Esophagus (tissue), 2 donors: ENCODE data around the gene CD28. TPM values are rescaled to one million over a fixed set of nuclear protein-coding genes. Genes with fewer than 3 reads are reported as not detected.

Experiments used
- H3K27ac ChIP-seq, 2 donors: one replicate each; pipeline ENCODE4 v1.5.1; 2013; ENCODE audit warnings: low read depth in 2 of 2, mild to moderate bottlenecking in 2 of 2, inconsistent platforms in 1 of 2, low read length in 1 of 2, moderate library complexity in 1 of 2
- H3K27me3 ChIP-seq, 2 donors: one replicate each; pipeline ENCODE4 v1.6.1; 2013; ENCODE audit warnings: low read length in 2 of 2, control low read depth in 1 of 2, mild to moderate bottlenecking in 1 of 2; ENCODE audit not compliant: insufficient read depth in 2 of 2, control insufficient read depth in 1 of 2
- H3K36me3 ChIP-seq, 2 donors: one replicate each; pipeline ENCODE4 v1.6.1; 2013; ENCODE audit warnings: low read length in 1 of 2; ENCODE audit not compliant: control insufficient read depth in 2 of 2, insufficient read depth in 2 of 2
- H3K4me1 ChIP-seq, 2 donors: one replicate each; pipeline ENCODE4 v1.6.1; 2013; ENCODE audit warnings: low read length in 1 of 2; ENCODE audit not compliant: control insufficient read depth in 2 of 2, insufficient read depth in 2 of 2
- H3K4me3 ChIP-seq, 2 donors: one replicate each; pipeline ENCODE4 v1.5.1; 2013; ENCODE audit warnings: low read length in 2 of 2, mild to moderate bottlenecking in 2 of 2, low read depth in 1 of 2, moderate library complexity in 1 of 2
- H3K9me3 ChIP-seq, 2 donors: one replicate each; pipeline ENCODE4 v1.6.1; 2013; ENCODE audit warnings: mild to moderate bottlenecking in 2 of 2, low read depth in 1 of 2, low read length in 1 of 2, moderate library complexity in 1 of 2; ENCODE audit not compliant: control insufficient read depth in 2 of 2, insufficient read depth in 1 of 2
- WGBS, 2 donors: extraction: QIAGEN DNeasy Blood & Tissue Kit; methylation state at CpG; one replicate each; pipeline ENCODE4 v1.1.7; 2013; 5-methylcytosine and 5-hydroxymethylcytosine counted together
- polyA plus RNA-seq, 2 donors: library from polyadenylated mRNA; stranded (reverse); fragments of 200-250 nt; gene quantifications; one replicate each; pipeline ENCODE4 v1.2.3, GENCODE V29; 2013
- donor health status: healthy with polysubstance abuse.
- donor health status: Bipolar disorder and iron deficiency.

CD28 gene
- polyA plus RNA-seq, 2 donors, result 0.09 to 0.10 TPM

DNA sequence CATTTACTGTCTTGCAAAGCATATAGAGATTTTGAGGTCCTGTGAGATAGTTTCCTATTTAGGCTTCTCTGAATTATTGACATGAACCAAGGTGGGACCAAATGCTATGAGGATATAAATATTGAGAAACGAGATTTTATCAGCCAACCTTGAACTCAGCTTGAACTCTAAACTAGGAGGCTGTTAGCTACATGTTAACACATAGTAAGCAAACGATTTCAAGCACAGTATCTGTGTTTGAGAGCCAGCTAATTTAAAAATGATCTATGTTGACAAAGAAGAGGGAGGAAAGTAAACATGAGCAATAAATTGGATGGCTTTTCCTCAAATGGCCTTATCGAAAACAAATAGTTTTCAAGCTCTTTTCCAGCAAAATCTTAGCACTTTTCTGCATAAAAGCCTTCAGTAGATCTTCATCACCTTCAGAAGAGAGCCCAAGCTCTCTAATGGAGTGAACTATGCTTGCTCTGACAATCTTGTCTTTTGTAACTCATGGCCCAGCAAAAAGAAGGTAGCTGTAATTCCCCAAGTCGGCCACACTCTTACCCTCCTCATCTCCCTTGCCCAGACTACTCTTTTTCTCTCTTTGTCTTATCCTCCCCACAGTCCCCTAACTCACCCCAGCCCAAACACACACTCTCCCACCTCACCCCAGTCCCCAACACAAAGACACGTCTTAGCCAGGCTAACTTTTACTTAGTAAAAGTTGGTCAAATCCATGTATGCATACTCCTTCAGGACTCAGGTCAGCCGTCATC is 14.7 kb downstream of the CD28 start:
- H3K36me3 ChIP-seq, result no peaks in the 10 kb centered on the region
- no peak overlapping the region for H3K4me3 ChIP-seq
- H3K9me3 ChIP-seq, result no peaks in the 10 kb centered on the region
- no peaks in the 10 kb centered on the region for H3K4me1 ChIP-seq
- 59 to 68% methylated on average over 6 of the region's 6 CpGs for WGBS, 2 donors
- no peaks in the 10 kb centered on the region for H3K27me3 ChIP-seq
- no peak overlapping the region for H3K27ac ChIP-seq

- no peaks in the 10 kb centered on the region for H3K9me3 ChIP-seq
- H3K27ac ChIP-seq, result no peak overlapping the region
- no peaks in the 10 kb centered on the region for H3K4me1 ChIP-seq
- 96 to 97% methylated on average over 3 of the region's 3 CpGs for WGBS, 2 donors
- no peak overlapping the region for H3K4me3 ChIP-seq
- H3K36me3 ChIP-seq, result no peaks in the 10 kb centered on the region
- H3K27me3 ChIP-seq, result no peaks in the 10 kb centered on the region
Observed at GRCh38 chr2:203721781-203722300, 15.4 kb downstream of the CD28 start.

GRCh38 chr2:203722411-203722810 is 16.0 kb downstream of the CD28 start:
- Histone ChIP-seq H3K4me3 (no peak overlapping the region), H3K4me1 (no peaks in the 10 kb centered on the region), H3K36me3 (no peaks in the 10 kb centered on the region), H3K9me3 (no peaks in the 10 kb centered on the region), H3K27ac (no peak overlapping the region), H3K27me3 (no peaks in the 10 kb centered on the region)
- WGBS, 2 donors, result 76 to 78% methylated on average over 2 of the region's 2 CpGs

DNA sequence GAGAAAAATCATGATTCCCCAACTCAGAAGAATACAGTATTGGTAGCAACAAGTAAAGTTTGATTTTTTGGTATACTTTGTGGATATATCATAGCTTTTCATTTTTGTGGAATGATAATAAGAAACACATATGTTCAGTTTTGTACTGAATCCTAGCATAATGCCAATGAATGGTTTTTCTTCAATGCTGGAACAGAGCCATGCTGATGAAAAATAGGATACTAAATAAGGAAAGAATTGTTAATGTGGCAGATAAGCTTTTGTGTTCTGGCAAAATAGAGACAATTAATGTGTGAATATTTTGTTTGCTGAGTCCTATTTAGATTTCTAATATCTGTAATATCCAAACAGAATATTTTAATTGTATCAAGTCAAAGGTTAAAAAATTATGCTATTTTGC is 21.9 kb downstream of the CD28 start:
- Histone ChIP-seq H3K4me1 (no peaks in the 10 kb centered on the region), H3K36me3 (no peaks in the 10 kb centered on the region), H3K4me3 (no peak overlapping the region), H3K27ac (no peak overlapping the region), H3K9me3 (no peaks in the 10 kb centered on the region), H3K27me3 (no peaks in the 10 kb centered on the region)

GRCh38 chr2:203730076-203730729 is 23.8 kb downstream of the CD28 start:
- Histone ChIP-seq H3K27me3 (no peaks in the 10 kb centered on the region), H3K4me3 (no peak overlapping the region), H3K36me3 (no peaks in the 10 kb centered on the region), H3K9me3 (no peaks in the 10 kb centered on the region), H3K27ac (no peak overlapping the region), H3K4me1 (no peaks in the 10 kb centered on the region)
- WGBS, 2 donors, result 85 to 86% methylated on average over 4 of the region's 4 CpGs

GRCh38 chr2:203730883-203731282 is 24.4 kb downstream of the CD28 start:
- Histone ChIP-seq H3K27ac (no peak overlapping the region), H3K36me3 (no peaks in the 10 kb centered on the region), H3K4me1 (no peaks in the 10 kb centered on the region), H3K4me3 (no peak overlapping the region), H3K27me3 (no peaks in the 10 kb centered on the region), H3K9me3 (no peaks in the 10 kb centered on the region)
- WGBS, 2 donors, result 75 to 77% methylated on average over 2 of the region's 2 CpGs

DNA sequence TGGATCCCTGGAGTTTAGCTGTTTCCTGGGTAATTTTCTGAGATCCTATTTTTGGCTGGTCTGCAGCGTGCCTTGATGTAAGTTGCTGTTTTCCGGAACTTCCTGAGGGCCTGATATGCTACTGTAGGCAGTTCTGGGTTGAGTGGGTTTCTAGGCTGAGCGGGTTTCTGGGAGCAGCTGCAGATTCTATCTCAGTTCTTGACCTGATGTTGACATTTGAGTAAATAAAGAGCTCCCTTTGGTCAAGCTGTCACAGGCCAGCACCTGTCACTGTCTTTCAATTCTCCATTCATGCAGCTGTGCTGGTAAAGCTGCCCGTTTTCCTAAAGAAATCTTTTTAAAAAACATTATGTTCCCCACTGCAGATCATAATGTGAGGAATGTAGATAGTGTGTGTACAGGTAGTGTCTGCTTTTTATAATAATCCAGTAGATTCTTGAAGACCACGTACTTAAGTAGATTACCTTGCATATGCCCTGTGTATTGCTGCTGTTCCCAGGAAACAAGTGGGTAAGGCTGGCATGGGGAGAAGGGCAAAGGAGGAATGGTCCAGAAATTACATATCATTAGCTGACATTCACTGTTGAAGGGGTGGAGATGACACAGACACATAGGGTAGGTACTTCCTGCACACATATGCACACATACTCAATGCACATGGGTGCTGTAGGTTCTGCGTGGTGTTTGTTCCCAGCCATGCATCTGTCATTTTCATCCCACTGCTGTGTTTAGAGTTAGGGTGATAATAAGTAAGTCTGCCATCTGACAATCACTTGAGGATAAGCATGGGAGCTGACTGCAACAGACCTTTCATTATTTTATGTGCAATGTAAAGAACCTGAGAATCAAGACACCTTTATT is 25.9 kb downstream of the CD28 start:
- 79 to 85% methylated on average over 6 of the region's 6 CpGs for WGBS, 2 donors
- H3K36me3 ChIP-seq, result no peaks in the 10 kb centered on the region
- H3K4me3 ChIP-seq, result no peak overlapping the region
- no peak overlapping the region for H3K27ac ChIP-seq
- H3K4me1 ChIP-seq, result no peaks in the 10 kb centered on the region
- H3K27me3 ChIP-seq, result no peaks in the 10 kb centered on the region
- no peaks in the 10 kb centered on the region for H3K9me3 ChIP-seq

- no peak overlapping the region for H3K27ac ChIP-seq
Observed at GRCh38 chr2:203732953-203733510, 26.6 kb downstream of the CD28 start.

GRCh38 chr2:203733684-203734083 is 27.2 kb downstream of the CD28 start:
- H3K4me1 ChIP-seq, result no peaks in the 10 kb centered on the region
- no peaks in the 10 kb centered on the region for H3K36me3 ChIP-seq
- H3K9me3 ChIP-seq, result no peaks in the 10 kb centered on the region
- no peak overlapping the region for H3K27ac ChIP-seq
- no peak overlapping the region for H3K4me3 ChIP-seq
- 84 to 87% methylated on average over 1 of the region's 1 CpG for WGBS, 2 donors
- no peaks in the 10 kb centered on the region for H3K27me3 ChIP-seq

More at GRCh38 chr2:203732953-203733510, 26.6 kb downstream of the CD28 start:
- H3K4me1 ChIP-seq, result no peaks in the 10 kb centered on the region
- no peaks in the 10 kb centered on the region for H3K36me3 ChIP-seq
- no peak overlapping the region for H3K4me3 ChIP-seq
- 78 to 83% methylated on average over 3 of the region's 3 CpGs for WGBS, 2 donors
- no peaks in the 10 kb centered on the region for H3K27me3 ChIP-seq
- no peaks in the 10 kb centered on the region for H3K9me3 ChIP-seq
